Suprapubic skin (tissue), 4 donors: ENCODE data around the gene HMCN1. TPM values are rescaled to one million over a fixed set of nuclear protein-coding genes. Genes with fewer than 3 reads are reported as not detected.

Experiments
- DNase-seq, 2 donors: peaks; one replicate each; pipeline ENCODE4 v3.0.0-alpha.2; 2019; ENCODE audit warnings: low spot score in 2 of 2
- H3K27ac ChIP-seq: fragments of 200-600 bp; sonication (generic); one replicate; pipeline ENCODE4 v1.5.1; 2019
- H3K27me3 ChIP-seq: fragments of 200-600 bp; sonication (generic); one replicate; pipeline ENCODE4 v1.5.1; 2019
- H3K36me3 ChIP-seq: fragments of 200-600 bp; sonication (generic); one replicate; pipeline ENCODE4 v1.5.1; 2019
- H3K4me1 ChIP-seq: fragments of 200-600 bp; sonication (generic); one replicate; pipeline ENCODE4 v1.5.1; 2019
- H3K4me3 ChIP-seq: fragments of 200-600 bp; sonication (generic); one replicate; pipeline ENCODE4 v1.5.1; 2019; ENCODE audit warnings: mild to moderate bottlenecking
- H3K9me3 ChIP-seq: fragments of 200-600 bp; sonication (generic); one replicate; pipeline ENCODE4 v1.5.1; 2019
- EP300 ChIP-seq: sonication (generic); formaldehyde crosslinking; IDR thresholded peaks from one replicate; pipeline ENCODE4 v1.6.1; 2017; ENCODE audit warnings: antibody characterized with exemption
- POLR2A ChIP-seq, 2 donors: fragments of 450-650 bp; IDR thresholded peaks; one replicate each; pipeline ENCODE4 v1.6.1; 2017; ENCODE audit warnings: antibody characterized with exemption in 2 of 2, mild to moderate bottlenecking in 2 of 2, moderate library complexity in 2 of 2
- POLR2AphosphoS5 ChIP-seq, 3 donors: sonication (generic); formaldehyde crosslinking; IDR thresholded peaks; one replicate each; pipeline ENCODE4 v1.6.1; 2017; ENCODE audit warnings: antibody characterized with exemption in 3 of 3
- WGBS: methylation state at CpG from one replicate; pipeline ENCODE4 v1.1.5; 2018; 5-methylcytosine and 5-hydroxymethylcytosine counted together
- total RNA-seq, 4 donors: library from RNA; depleted of rRNA; stranded (reverse); fragments of >200 nt; gene quantifications; one replicate each; pipeline ENCODE4 v1.1.0, GENCODE V29; 2016
- TF ChIP-seq, protein P1 (sequence below), 2 donors: fragments of 200-600 bp in 1 of 2; fragments of 450-650 bp in 1 of 2; sonication (generic) in 1 of 2; IDR thresholded peaks; one replicate each; pipeline ENCODE4 v1.5.1; 2016 to 2019; ENCODE audit warnings: antibody characterized with exemption in 2 of 2, mild to moderate bottlenecking in 1 of 2, moderate library complexity in 1 of 2

The HMCN1 gene
- total RNA-seq, 4 donors from 2014 or later = 2.2 to 5.6 (median 3.7) TPM

DNA sequence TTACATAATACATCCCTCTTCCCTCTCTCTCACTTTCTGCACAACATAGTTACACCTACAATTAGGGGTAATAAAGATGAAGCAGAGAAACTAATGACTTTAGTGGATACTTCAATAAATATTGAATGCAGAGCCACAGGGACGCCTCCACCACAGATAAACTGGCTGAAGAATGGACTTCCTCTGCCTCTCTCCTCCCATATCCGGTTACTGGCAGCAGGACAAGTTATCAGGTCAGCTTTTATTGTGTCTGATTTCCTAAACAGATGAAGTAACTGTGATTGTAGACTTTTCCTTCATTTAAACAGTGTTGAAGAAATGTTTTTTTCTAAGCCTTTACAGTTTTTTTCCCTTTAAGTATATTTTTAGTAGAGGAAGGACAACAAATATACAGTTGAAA, 359.2 kb downstream of the HMCN1 start:
- TF ChIP-seq, protein P1, sequence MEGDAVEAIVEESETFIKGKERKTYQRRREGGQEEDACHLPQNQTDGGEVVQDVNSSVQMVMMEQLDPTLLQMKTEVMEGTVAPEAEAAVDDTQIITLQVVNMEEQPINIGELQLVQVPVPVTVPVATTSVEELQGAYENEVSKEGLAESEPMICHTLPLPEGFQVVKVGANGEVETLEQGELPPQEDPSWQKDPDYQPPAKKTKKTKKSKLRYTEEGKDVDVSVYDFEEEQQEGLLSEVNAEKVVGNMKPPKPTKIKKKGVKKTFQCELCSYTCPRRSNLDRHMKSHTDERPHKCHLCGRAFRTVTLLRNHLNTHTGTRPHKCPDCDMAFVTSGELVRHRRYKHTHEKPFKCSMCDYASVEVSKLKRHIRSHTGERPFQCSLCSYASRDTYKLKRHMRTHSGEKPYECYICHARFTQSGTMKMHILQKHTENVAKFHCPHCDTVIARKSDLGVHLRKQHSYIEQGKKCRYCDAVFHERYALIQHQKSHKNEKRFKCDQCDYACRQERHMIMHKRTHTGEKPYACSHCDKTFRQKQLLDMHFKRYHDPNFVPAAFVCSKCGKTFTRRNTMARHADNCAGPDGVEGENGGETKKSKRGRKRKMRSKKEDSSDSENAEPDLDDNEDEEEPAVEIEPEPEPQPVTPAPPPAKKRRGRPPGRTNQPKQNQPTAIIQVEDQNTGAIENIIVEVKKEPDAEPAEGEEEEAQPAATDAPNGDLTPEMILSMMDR (IDR thresholded peaks at IDR 0.05) = no peak
- TF ChIP-seq POLR2A (IDR thresholded peaks at IDR 0.05) (no peak), EP300 (no peak), POLR2AphosphoS5 (IDR thresholded peaks at IDR 0.05) (no peak)
- Histone ChIP-seq H3K4me3 (no peak overlapping the region), H3K36me3 (no peaks in the 10 kb centered on the region), H3K27me3 (no peaks in the 10 kb centered on the region), H3K4me1 (no peaks in the 10 kb centered on the region), H3K27ac (no peak overlapping the region), H3K9me3 (no peaks in the 10 kb centered on the region)
- DNase-seq = no peak
- 60% methylated on average over 2 of the region's 2 CpGs for WGBS

GRCh38 chr1:186094172-186094571, 360.0 kb downstream of the HMCN1 start:
- DNase-seq = no peak
- Histone ChIP-seq H3K27ac (no peak overlapping the region), H3K9me3 (no peaks in the 10 kb centered on the region), H3K4me1 (no peaks in the 10 kb centered on the region), H3K27me3 (no peaks in the 10 kb centered on the region), H3K36me3 (no peaks in the 10 kb centered on the region), H3K4me3 (no peak overlapping the region)
- TF ChIP-seq EP300 = no peak
- TF ChIP-seq POLR2A (IDR thresholded peaks at IDR 0.05) = no peak
- TF ChIP-seq, protein P1 (IDR thresholded peaks at IDR 0.05) = no peak
- TF ChIP-seq POLR2AphosphoS5 (IDR thresholded peaks at IDR 0.05) = no peak
- 82% methylated on average over 2 of the region's 2 CpGs for WGBS

GRCh38 chr1:186099336-186100104, 365.3 kb downstream of the HMCN1 start:
- no peaks in the 10 kb centered on the region for H3K9me3 ChIP-seq
- DNase-seq = no peak
- 71% methylated on average over 4 of the region's 4 CpGs for WGBS
- H3K27me3 ChIP-seq = no peaks in the 10 kb centered on the region
- no peak overlapping the region for H3K27ac ChIP-seq
- TF ChIP-seq EP300 = no peak
- TF ChIP-seq, protein P1 (IDR thresholded peaks at IDR 0.05) = no peak
- H3K4me1 ChIP-seq = peaks cover 6% of the 10 kb centered on the region
- no peaks in the 10 kb centered on the region for H3K36me3 ChIP-seq
- H3K4me3 ChIP-seq = no peak overlapping the region

DNA sequence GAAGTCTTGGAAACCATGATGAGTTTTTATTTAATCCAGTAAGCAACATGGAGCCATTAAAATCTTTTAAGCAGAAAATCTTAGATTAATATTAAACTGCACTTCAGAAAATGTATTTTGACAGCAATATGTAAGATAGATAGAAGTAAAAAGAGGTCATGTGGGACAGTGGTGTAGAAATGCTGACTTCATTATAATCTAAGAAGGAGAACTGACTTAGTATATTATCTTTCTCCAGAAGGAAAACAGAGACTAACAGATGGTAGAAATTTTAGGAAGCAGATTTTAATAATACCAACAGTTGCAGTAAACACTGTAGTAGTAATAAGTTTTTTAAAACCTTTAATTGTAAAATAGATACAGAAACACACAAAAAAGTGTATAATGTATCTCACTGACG, 367.9 kb downstream of the HMCN1 start:
- WGBS = 73% methylated on average over 1 of the region's 1 CpG
- no peak for TF ChIP-seq POLR2AphosphoS5 (IDR thresholded peaks at IDR 0.05)
- TF ChIP-seq, protein P1 (IDR thresholded peaks at IDR 0.05) = no peak
- no peak for TF ChIP-seq POLR2A (IDR thresholded peaks at IDR 0.05)
- TF ChIP-seq EP300 = no peak
- H3K4me1 ChIP-seq = peaks cover 6% of the 10 kb centered on the region

GRCh38 chr1:186102547-186103148, 368.5 kb downstream of the HMCN1 start:
- TF ChIP-seq EP300 (no peak), POLR2A (IDR thresholded peaks at IDR 0.05) (no peak), POLR2AphosphoS5 (IDR thresholded peaks at IDR 0.05) (no peak)
- TF ChIP-seq, protein P1 (IDR thresholded peaks at IDR 0.05) = no peak
- 35% methylated on average over 3 of the region's 3 CpGs for WGBS
- no peak for DNase-seq
- H3K4me3 ChIP-seq = no peak overlapping the region
- H3K4me1 ChIP-seq = peaks cover 6% of the 10 kb centered on the region
- H3K36me3 ChIP-seq = no peaks in the 10 kb centered on the region
- H3K27me3 ChIP-seq = no peaks in the 10 kb centered on the region
- no peaks in the 10 kb centered on the region for H3K9me3 ChIP-seq
- no peak overlapping the region for H3K27ac ChIP-seq

More for the DNA sequence above, 367.9 kb downstream of the HMCN1 start:
- no peak for DNase-seq
- H3K4me3 ChIP-seq = no peak overlapping the region
- no peaks in the 10 kb centered on the region for H3K36me3 ChIP-seq
- H3K27ac ChIP-seq = no peak overlapping the region
- H3K27me3 ChIP-seq = no peaks in the 10 kb centered on the region
- H3K9me3 ChIP-seq = no peaks in the 10 kb centered on the region
